HepG2 (cell line): ENCODE measurements around the gene NRG3. TPM values are rescaled to one million over a fixed set of nuclear protein-coding genes. Genes with fewer than 3 reads are reported as not detected.

Source experiments
- ATAC-seq: fragments of 200-7000 bp; cut with Tn5 transposase; 3 replicates; pipeline ENCODE4 v1.9.1; 2020; ENCODE audit warnings: mild to moderate bottlenecking, moderate library complexity
- BruUV-seq: library from RNA; stranded (reverse); fragments of 400-500 nt; replicated peaks from 2 replicates; lab custom pipeline; 2021; lab: Mats Ljungman, UMichigan
- CTCF ChIA-PET: fragments of 300-600 bp; formaldehyde crosslinking; extraction: SDS; loops from one replicate; lab custom pipeline; 2021; ENCODE audit warnings: low total read pairs, inconsistent platforms, low intra/inter-chr PET ratio; lab: Yijun Ruan, JAX
- POLR2A ChIA-PET: fragments of 350-600 bp; sonication (Branson Sonifier 250); formaldehyde crosslinking; loops from one replicate; lab custom pipeline; 2020; ENCODE audit warnings: antibody characterized with exemption, inconsistent platforms; lab: Yijun Ruan, JAX
- DNase-seq: peaks from one replicate; pipeline ENCODE4 v3.0.0-alpha.2; 2015; ENCODE audit warnings: low spot score
- FAIRE-seq: peaks from 3 replicates; lab custom pipeline; 2011; peaks lifted over from hg19 to GRCh38; lab: Jason Lieb, UNC
- H2AFZ ChIP-seq: one replicate; pipeline ENCODE4 v1.6.1; 2011; ENCODE audit warnings: low read length, inconsistent platforms
- H3K27ac ChIP-seq: fragments of 300-600 bp; 3 replicates; pipeline ENCODE4 v1.8.0; 2011; ENCODE audit warnings: mixed run types, mild to moderate bottlenecking, mixed read lengths, low read length, inconsistent platforms; ENCODE audit not compliant: insufficient read depth; ENCODE audit errors: extremely low read length
- H3K27me3 ChIP-seq, 2 experiments: fragments of 200-600 bp in 1 of 2; 2 replicates in 1 of 2; 3 replicates in 1 of 2; pipeline versions ENCODE4 v1.6.0 to v1.8.0; 2011; ENCODE audit warnings: low read length in 2 of 2, mild to moderate bottlenecking in 2 of 2, moderate library complexity in 2 of 2, inconsistent platforms in 1 of 2; ENCODE audit not compliant: insufficient read depth in 2 of 2, control insufficient read depth in 1 of 2
- H3K36me3 ChIP-seq, 2 experiments: fragments of 200-600 bp in 1 of 2; replicated peaks in 1 of 2; 2 replicates in 1 of 2; 3 replicates in 1 of 2; pipeline versions ENCODE4 v1.5.1 to v1.8.0; 2011; ENCODE audit warnings: low read length in 2 of 2, inconsistent platforms in 1 of 2; ENCODE audit not compliant: insufficient read depth in 2 of 2, control insufficient read depth in 1 of 2
- H3K4me1 ChIP-seq: 2 replicates; pipeline ENCODE4 v1.5.1; 2012; ENCODE audit warnings: low read length, inconsistent platforms; ENCODE audit not compliant: insufficient read depth
- H3K4me2 ChIP-seq: 2 replicates; pipeline ENCODE4 v1.6.0; 2011; ENCODE audit warnings: low read depth, low read length, inconsistent platforms
- H3K4me3 ChIP-seq, 3 experiments: fragments of 200-600 bp in 1 of 3; sonication (generic), shearing (Covaris generic) in 1 of 3; replicated peaks in 1 of 3; 2 replicates each; pipeline ENCODE4 v1.5.1; 2011 to 2016; ENCODE audit warnings: low read length in 3 of 3, inconsistent platforms in 2 of 3, low read depth in 2 of 3, mild to moderate bottlenecking in 2 of 3, control low read depth in 1 of 3, mixed read lengths in 1 of 3; ENCODE audit not compliant: insufficient read depth in 1 of 3
- H3K79me2 ChIP-seq: one replicate; pipeline ENCODE4 v1.6.1; 2011; ENCODE audit warnings: low read length, inconsistent platforms; ENCODE audit not compliant: insufficient read depth
- H3K9ac ChIP-seq: 2 replicates; pipeline ENCODE4 v1.6.0; 2011; ENCODE audit warnings: mild to moderate bottlenecking, low read depth, low read length, inconsistent platforms; ENCODE audit not compliant: insufficient read depth
- H3K9me3 ChIP-seq: 2 replicates; pipeline ENCODE4 v1.5.1; 2012; ENCODE audit warnings: mild to moderate bottlenecking, low read length
- H4K20me1 ChIP-seq: 2 replicates; pipeline ENCODE4 v1.6.0; 2011; ENCODE audit warnings: inconsistent platforms, mild to moderate bottlenecking, low read length, moderate library complexity; ENCODE audit not compliant: insufficient read depth
- HNRNPUL1 ChIP-seq: fragments of 200-400 bp; formaldehyde crosslinking; IDR thresholded peaks from 2 replicates; pipeline ENCODE4 v1.6.1; 2017; ENCODE audit warnings: low read depth, mild to moderate bottlenecking, low read length, moderate library complexity
- IRX3 ChIP-seq: sonication (generic); formaldehyde crosslinking; IDR thresholded peaks from 2 replicates; pipeline ENCODE4 v1.8.1; 2023; ENCODE audit warnings: mild to moderate bottlenecking, low read depth, missing genetic modification reagents, borderline replicate concordance
- PCBP2 ChIP-seq: fragments of 200-400 bp; formaldehyde crosslinking; optimal IDR thresholded peaks from 2 replicates; pipeline ENCODE3; 2018; ENCODE audit warnings: low read length, low read depth; ENCODE audit not compliant: poor library complexity, severe bottlenecking
- ZNF234 ChIP-seq: sonication (generic); formaldehyde crosslinking; conservative IDR thresholded peaks from 2 replicates; pipeline ENCODE4 v1.5.1; 2020; ENCODE audit warnings: mild to moderate bottlenecking, missing genetic modification reagents
- ZNF747 ChIP-seq: sonication (generic); formaldehyde crosslinking; IDR thresholded peaks from 2 replicates; pipeline ENCODE4 v1.8.1; 2023; ENCODE audit warnings: missing genetic modification reagents, mild to moderate bottlenecking, borderline replicate concordance
- ZNF790 ChIP-seq: sonication (generic); formaldehyde crosslinking; IDR thresholded peaks from 2 replicates; pipeline ENCODE4 v1.8.0; 2022; ENCODE audit warnings: missing genetic modification reagents, mild to moderate bottlenecking, borderline replicate concordance
- ZNF839 ChIP-seq: sonication (generic); formaldehyde crosslinking; IDR thresholded peaks from 2 replicates; pipeline ENCODE4 v1.4.0; 2020; ENCODE audit warnings: missing genetic modification reagents, mild to moderate bottlenecking, borderline replicate concordance
- ZZZ3 ChIP-seq: sonication (generic); formaldehyde crosslinking; IDR thresholded peaks from 2 replicates; pipeline ENCODE4 v1.4.0; 2020; ENCODE audit warnings: missing genetic modification reagents, mild to moderate bottlenecking, borderline replicate concordance
- WGBS: methylation state at CpG from one replicate; pipeline ENCODE4 v1.1.6; 2017; ENCODE audit warnings: low lambda C conversion rate; 5-methylcytosine and 5-hydroxymethylcytosine counted together
- in situ Hi-C: cut with HindIII; loops from 2 replicates; pipeline ENCODE4 v1.10.0; 2017; ENCODE audit warnings: low pct_unique_long_range_greater_than_20kb; ENCODE audit not compliant: extremely low pct_ligation_motif_present
- intact Hi-C: fragments of 100-400 bp; cut with micrococcal nuclease; formaldehyde crosslinking; loops from one replicate; pipeline ENCODE4 v1.10.0; 2022; ENCODE audit not compliant: unreplicated experiment
- polyA plus RNA-seq, 8 experiments: library from polyadenylated mRNA; depleted of rRNA in 3 of 8; stranded (reverse) in 7 of 8; unstranded in 1 of 8; fragments of >200 nt; fragmentation: Illumina TruSeq in 4 of 8; extraction: Trizol in 4 of 8; gene quantifications; 2 replicates each; pipeline versions ENCODE4 v1.2.1 to v1.2.3, GENCODE V29; 2011 to 2016; ENCODE audit warnings: low read depth in 4 of 8, missing spikeins in 1 of 8, mixed read lengths in 1 of 8; ENCODE audit not compliant: insufficient read depth in 1 of 8
- total RNA-seq, 5 experiments: library from RNA; depleted of rRNA; stranded (reverse); fragments of >200 nt; fragmentation: Illumina TruSeq; extraction: Trizol; gene quantifications; 2 replicates each; pipeline ENCODE4 v1.2.3, GENCODE V29; 2016; ENCODE audit warnings: low read depth in 1 of 5
- TF ChIP-seq, protein P1 (sequence below): sonication (generic); formaldehyde crosslinking; IDR thresholded peaks from 2 replicates; pipeline ENCODE4 v1.9.0; 2021; ENCODE audit warnings: missing genetic modification reagents, borderline replicate concordance
- TF ChIP-seq, protein P2 (sequence below): sonication (generic); formaldehyde crosslinking; IDR thresholded peaks from 2 replicates; pipeline ENCODE4 v1.9.0; 2021; ENCODE audit warnings: missing genetic modification reagents, borderline replicate concordance
- TF ChIP-seq, protein P3 (sequence below): sonication (generic); formaldehyde crosslinking; IDR thresholded peaks from 2 replicates; pipeline ENCODE4 v1.4.0; 2020; ENCODE audit warnings: mild to moderate bottlenecking, missing genetic modification reagents, borderline replicate concordance
- TF ChIP-seq, protein P4 (sequence below): sonication (generic); formaldehyde crosslinking; IDR thresholded peaks from 2 replicates; pipeline ENCODE4 v1.5.1; 2020; ENCODE audit warnings: missing genetic modification reagents, mild to moderate bottlenecking, borderline replicate concordance

Gene NRG3
- total and polyA plus RNA-seq, 2 of the 13 experiments (the other 11 are each of a cell fraction or from before 2014, with no cell fraction given): not detected

DNA sequence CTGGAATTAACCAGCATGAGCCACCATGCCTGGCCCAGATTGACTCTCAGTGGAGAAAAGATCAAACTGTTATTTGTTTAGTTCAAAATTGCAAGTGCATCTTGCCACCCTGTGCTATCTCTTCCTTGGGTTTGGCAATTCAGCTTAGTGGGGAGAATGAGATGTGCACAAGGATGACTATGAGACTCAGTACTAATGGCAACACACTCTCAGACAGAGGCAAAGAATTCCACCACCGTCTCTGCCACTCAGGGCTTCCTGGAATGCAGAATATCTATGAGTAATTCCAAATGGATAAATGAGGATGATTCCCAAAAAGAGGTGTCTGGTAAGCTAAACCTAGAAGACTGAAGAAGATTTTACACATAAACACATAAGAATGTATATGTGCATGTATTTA is 525.8 kb downstream of the NRG3 start:
- no TSS peak for BruUV-seq
- H3K4me1 ChIP-seq: no peaks in the 10 kb centered on the region
- CTCF ChIA-PET: no interaction called here
- no peak for DNase-seq
- H3K4me2 ChIP-seq: no peak overlapping the region
- H3K4me3 ChIP-seq: no peak overlapping the region
- H3K36me3 ChIP-seq: no peaks in the 10 kb centered on the region
- no peaks in the 10 kb centered on the region for H4K20me1 ChIP-seq
- TF ChIP-seq, protein P1, sequence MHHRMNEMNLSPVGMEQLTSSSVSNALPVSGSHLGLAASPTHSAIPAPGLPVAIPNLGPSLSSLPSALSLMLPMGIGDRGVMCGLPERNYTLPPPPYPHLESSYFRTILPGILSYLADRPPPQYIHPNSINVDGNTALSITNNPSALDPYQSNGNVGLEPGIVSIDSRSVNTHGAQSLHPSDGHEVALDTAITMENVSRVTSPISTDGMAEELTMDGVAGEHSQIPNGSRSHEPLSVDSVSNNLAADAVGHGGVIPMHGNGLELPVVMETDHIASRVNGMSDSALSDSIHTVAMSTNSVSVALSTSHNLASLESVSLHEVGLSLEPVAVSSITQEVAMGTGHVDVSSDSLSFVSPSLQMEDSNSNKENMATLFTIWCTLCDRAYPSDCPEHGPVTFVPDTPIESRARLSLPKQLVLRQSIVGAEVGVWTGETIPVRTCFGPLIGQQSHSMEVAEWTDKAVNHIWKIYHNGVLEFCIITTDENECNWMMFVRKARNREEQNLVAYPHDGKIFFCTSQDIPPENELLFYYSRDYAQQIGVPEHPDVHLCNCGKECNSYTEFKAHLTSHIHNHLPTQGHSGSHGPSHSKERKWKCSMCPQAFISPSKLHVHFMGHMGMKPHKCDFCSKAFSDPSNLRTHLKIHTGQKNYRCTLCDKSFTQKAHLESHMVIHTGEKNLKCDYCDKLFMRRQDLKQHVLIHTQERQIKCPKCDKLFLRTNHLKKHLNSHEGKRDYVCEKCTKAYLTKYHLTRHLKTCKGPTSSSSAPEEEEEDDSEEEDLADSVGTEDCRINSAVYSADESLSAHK (CRISPR knock-in tag): no peak
- TF ChIP-seq ZZZ3 (CRISPR knock-in tag) (no peak), PCBP2 (no peak), HNRNPUL1 (no peak), ZNF234 (CRISPR knock-in tag) (no peak), ZNF747 (CRISPR knock-in tag) (no peak), ZNF790 (CRISPR knock-in tag) (no peak), IRX3 (no peak), ZNF839 (CRISPR knock-in tag) (no peak)
- TF ChIP-seq, protein P2, sequence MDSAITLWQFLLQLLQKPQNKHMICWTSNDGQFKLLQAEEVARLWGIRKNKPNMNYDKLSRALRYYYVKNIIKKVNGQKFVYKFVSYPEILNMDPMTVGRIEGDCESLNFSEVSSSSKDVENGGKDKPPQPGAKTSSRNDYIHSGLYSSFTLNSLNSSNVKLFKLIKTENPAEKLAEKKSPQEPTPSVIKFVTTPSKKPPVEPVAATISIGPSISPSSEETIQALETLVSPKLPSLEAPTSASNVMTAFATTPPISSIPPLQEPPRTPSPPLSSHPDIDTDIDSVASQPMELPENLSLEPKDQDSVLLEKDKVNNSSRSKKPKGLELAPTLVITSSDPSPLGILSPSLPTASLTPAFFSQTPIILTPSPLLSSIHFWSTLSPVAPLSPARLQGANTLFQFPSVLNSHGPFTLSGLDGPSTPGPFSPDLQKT (CRISPR knock-in tag): no peak
- TF ChIP-seq, protein P3, sequence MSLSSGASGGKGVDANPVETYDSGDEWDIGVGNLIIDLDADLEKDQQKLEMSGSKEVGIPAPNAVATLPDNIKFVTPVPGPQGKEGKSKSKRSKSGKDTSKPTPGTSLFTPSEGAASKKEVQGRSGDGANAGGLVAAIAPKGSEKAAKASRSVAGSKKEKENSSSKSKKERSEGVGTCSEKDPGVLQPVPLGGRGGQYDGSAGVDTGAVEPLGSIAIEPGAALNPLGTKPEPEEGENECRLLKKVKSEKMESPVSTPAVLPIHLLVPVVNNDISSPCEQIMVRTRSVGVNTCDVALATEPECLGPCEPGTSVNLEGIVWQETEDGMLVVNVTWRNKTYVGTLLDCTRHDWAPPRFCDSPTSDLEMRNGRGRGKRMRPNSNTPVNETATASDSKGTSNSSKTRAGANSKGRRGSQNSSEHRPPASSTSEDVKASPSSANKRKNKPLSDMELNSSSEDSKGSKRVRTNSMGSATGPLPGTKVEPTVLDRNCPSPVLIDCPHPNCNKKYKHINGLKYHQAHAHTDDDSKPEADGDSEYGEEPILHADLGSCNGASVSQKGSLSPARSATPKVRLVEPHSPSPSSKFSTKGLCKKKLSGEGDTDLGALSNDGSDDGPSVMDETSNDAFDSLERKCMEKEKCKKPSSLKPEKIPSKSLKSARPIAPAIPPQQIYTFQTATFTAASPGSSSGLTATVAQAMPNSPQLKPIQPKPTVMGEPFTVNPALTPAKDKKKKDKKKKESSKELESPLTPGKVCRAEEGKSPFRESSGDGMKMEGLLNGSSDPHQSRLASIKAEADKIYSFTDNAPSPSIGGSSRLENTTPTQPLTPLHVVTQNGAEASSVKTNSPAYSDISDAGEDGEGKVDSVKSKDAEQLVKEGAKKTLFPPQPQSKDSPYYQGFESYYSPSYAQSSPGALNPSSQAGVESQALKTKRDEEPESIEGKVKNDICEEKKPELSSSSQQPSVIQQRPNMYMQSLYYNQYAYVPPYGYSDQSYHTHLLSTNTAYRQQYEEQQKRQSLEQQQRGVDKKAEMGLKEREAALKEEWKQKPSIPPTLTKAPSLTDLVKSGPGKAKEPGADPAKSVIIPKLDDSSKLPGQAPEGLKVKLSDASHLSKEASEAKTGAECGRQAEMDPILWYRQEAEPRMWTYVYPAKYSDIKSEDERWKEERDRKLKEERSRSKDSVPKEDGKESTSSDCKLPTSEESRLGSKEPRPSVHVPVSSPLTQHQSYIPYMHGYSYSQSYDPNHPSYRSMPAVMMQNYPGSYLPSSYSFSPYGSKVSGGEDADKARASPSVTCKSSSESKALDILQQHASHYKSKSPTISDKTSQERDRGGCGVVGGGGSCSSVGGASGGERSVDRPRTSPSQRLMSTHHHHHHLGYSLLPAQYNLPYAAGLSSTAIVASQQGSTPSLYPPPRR (CRISPR knock-in tag): no peak
- TF ChIP-seq, protein P4, sequence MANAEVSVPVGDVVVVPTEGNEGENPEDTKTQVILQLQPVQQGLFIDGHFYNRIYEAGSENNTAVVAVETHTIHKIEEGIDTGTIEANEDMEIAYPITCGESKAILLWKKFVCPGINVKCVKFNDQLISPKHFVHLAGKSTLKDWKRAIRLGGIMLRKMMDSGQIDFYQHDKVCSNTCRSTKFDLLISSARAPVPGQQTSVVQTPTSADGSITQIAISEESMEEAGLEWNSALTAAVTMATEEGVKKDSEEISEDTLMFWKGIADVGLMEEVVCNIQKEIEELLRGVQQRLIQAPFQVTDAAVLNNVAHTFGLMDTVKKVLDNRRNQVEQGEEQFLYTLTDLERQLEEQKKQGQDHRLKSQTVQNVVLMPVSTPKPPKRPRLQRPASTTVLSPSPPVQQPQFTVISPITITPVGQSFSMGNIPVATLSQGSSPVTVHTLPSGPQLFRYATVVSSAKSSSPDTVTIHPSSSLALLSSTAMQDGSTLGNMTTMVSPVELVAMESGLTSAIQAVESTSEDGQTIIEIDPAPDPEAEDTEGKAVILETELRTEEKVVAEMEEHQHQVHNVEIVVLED (CRISPR knock-in tag): no peak
- TF ChIP-seq, all 625 proteins: peak for 0
- intact Hi-C loops (no loop called here), in situ Hi-C loops (no loop called here)
- POLR2A ChIA-PET: no interaction called here
- Histone ChIP-seq H2AFZ (no peak overlapping the region), H3K9ac (no peak overlapping the region), H3K9me3 (peaks cover 84% of the 10 kb centered on the region), H3K27me3 (no peaks in the 10 kb centered on the region), H3K27ac (no peak overlapping the region), H3K79me2 (no peaks in the 10 kb centered on the region)
- WGBS: 12% methylated on average over 1 of the region's 1 CpG
- FAIRE-seq: no peak
- ATAC-seq: no peak
